ENCODE data around the gene SHH.

SHH gene

DNA sequence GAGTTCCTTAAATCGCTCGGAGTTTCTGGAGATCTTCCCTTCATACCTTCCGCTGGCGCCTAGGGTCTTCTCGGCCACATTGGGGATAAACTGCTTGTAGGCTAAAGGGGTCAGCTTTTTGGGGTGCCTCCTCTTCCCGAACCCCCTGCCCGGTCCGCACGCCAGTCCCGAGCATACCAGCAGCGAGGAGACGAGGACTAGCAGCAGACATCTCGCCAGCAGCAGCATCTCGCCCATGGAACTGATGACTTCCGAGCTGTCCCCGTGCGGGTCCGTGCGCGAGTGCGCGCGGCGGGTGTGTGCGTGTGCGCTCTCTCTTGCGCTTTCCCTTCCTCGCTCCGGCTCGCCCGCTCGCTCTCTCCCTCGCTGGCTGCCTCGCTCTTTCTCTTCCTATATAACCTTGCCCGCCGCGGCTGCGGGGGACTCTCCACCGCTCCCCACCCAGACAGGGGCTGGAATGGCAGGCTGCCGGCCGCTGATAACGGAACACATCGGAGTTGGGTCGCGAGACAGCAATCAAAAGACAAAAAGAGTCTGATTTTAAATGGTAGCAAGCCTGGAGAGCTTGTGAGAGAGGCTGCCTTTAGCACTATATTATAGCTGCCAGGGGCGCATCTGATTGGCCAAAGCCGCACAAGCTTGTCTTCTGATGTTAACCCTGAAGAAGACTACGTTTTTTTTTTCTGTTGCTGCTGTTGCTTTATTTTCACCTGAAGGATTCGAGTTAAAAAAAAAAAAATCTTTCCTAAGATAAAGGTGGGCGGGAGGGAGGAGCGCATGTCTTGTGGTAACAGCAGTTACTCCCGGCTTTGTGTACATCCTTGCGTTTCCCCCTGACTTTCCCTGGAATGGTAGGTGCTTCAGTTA, at the start of gene SHH:
TSS of gene SHH (minus strand) at position 569 of the 867 bp plus-strand sequence. CDS start at position 228, 341 bp downstream.
- DNase-seq (ENCODE audit: low spot score): no peak

DNA sequence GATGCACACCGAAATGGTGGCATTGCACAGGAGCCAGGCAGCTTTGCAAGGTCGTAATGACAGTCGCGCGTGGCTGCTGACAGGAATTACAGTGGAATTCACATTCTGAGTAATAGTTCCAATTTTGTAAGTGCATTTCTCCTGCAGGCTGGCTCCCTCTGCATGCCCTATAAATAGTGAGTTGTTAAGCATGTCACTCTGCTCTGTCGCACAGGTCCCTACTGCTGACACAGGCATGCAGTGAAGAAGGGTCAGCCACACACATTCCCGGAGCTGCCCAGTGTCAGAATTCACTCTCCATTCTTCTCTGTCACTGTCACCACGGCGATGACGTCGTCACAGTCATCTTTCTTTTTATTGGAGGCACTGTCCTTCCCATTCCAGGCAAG, 49.2 kb upstream of the SHH start:
- DNase-seq (ENCODE audit: low spot score): no peak

DNA sequence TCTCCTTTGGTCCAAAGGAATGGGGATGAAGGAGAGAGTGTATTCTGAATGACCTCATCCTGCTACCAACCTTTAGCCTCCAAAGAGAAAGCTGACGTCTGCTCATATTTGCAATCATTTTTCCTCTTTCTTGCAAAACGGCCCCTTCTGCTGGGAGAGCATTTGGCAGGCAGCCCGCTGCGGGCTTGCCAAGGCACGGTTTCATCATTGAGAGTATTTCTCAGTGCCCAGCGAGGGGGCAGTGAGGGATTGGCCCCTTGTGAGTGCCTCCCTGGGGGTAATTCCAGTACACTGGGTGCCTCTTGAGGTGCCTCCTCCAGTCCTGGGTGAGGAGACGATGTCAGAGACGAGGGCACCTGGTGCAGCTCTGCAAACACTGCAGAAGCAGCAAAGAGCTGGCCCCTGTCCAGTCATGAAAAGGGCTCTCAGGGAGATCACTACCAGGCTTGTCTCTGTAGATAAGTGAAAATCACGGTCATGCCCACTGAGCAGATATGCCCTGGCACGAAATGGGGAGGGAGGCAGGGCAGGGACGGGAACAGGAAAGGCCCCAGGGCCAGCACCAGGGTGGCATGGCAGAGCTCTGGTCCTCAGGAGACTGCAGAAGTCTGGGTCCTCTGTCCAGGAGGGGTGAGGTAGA, 48.7 kb upstream of the SHH start:
- DNase-seq (ENCODE audit: low spot score): peak; percentile 71

DNA sequence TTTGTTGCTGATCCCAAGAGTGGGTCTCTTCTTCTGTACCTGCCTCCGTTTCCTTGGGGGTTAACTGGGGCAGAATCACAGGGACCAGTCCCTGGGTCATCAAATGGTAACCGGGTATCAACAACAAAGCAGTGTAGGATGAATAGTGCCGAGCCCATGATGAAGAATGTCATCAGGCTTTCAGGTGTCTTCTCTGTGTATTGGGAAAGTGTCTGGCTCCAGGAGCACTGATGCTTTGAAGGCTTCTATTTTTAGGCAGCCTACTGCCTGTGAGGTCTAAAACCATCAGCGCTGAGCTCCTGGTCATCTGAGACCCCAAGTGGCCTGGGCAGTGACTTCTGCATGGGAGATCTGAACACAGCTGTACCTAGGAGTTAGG, 48.2 kb upstream of the SHH start:
- no peak for DNase-seq (ENCODE audit: low spot score)

DNA sequence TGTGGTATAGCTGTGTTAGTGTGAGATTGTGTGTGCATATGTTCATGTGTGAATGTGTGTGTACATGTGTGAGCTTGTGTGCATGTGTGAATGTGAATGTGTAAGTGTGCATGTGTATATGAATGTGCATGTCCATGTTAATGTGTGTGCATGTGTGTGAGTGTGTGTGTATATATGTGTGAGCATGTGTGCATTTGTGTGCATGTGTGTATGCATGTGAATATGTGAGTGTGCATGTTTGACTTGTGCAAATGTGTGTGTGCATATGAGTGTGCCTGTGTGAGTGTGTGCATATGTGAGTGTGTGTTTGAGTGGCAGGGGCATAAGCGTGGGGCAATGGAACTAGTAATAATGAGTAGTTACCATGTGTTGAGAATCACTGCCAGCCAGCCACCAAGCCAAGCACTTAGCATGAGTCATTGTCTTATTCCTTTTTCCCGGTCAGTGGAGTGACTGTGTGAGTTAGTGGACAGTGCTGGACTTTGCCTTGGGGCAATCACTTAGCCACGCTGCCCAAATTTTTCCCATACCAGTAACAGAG, 46.3 kb upstream of the SHH start:
- DNase-seq (ENCODE audit: low spot score): no peak

DNA sequence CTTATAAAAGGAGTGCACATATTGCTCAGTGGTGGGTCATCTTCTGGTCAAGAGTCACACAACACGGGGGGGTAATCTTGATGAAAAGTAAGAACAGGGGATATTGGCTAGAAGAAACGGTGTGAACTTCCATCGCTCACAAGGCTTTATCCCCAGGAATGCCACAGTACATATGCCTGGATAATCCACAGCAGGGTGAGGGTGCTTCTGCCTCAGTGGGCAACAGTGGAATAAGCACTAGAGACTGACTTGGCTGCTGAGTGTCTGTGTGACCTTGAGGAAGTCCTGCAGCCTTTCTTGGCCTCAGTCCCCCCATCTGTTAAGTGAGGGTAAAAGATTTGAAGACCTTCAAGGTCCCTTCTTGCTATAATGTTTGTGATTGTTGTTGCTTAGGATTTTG, 44.9 kb upstream of the SHH start:
- no peak for DNase-seq (ENCODE audit: low spot score)

DNA sequence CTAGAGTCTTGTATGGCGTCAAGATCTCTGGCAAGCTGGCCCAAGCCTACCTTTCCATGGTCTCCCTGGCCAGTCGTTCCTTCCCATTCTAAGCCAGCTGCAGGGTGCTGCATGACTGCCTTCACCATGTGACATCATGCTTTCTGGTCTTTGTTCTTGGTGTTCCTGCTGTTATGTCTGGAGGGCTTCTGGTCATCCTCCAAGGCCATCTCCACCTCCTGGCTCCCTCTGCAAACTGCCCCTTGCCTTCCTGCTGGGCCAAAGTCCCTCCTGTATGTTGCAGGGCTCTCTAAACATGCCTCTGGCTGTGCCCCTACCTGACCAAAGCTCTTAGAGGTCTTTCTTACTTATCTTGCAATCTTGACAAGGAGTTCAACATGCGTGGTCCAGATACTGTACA, 44.4 kb upstream of the SHH start:
- no peak for DNase-seq (ENCODE audit: low spot score)

DNA sequence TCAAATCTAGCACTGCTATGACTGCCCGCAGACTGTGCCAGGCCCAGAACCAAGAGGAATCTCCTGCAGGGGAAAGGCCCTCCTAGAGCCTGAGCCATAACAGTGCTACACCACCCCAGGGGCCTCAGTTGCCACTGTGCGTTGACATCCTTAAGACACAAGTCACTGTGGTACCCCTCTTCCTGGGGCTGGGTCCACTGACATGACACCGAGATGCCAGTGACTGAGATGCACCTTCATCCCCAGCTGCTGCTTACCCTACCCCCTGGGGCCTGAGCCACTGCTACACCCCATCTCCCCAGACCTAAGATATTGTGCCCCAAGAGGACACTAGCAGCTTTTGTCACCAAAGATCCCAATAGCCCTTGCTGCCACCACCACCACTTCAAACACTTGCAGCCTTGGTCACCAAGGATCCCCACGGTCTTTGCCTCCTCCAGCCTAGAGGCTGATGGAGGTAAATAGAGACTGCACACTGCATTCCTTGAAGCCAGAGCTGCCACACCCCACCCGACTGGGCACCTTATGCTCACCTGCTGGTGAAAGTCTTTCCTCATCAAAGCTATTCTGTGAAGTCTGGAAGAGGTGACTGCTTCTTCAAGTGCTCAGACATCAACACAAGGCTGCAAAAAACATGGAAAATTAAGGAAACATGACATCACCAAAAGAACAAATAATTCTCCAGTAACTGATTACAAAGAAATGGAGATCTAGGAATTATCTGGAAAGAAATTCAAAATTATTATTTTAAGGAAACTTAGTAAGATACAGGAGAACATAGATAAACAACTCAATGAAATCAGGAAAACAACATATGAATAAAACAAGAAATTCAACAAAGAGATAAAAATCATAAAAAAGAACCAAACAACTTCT, 40.4 kb upstream of the SHH start:
- no peak for DNase-seq (ENCODE audit: low spot score)

DNA sequence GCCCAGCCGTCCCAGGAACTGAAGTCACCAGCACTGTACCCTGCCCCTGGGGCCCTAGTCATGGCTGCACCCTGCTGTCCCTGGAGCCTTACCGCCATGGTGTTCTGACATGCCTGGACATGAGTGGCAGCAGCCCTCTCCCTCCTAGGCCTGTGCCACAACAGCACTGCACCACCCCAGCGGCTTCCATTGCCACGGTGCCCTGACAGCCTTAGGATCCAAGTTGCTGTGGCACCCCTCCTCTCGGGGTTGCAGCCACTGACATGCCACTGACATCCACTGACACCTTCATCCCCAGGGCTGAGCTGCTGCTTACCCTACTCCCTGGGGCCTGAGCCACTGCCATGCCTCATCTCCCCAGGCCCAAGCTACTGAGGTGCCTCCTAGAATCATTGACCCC, 39.6 kb upstream of the SHH start:
- DNase-seq (ENCODE audit: low spot score): no peak

DNA sequence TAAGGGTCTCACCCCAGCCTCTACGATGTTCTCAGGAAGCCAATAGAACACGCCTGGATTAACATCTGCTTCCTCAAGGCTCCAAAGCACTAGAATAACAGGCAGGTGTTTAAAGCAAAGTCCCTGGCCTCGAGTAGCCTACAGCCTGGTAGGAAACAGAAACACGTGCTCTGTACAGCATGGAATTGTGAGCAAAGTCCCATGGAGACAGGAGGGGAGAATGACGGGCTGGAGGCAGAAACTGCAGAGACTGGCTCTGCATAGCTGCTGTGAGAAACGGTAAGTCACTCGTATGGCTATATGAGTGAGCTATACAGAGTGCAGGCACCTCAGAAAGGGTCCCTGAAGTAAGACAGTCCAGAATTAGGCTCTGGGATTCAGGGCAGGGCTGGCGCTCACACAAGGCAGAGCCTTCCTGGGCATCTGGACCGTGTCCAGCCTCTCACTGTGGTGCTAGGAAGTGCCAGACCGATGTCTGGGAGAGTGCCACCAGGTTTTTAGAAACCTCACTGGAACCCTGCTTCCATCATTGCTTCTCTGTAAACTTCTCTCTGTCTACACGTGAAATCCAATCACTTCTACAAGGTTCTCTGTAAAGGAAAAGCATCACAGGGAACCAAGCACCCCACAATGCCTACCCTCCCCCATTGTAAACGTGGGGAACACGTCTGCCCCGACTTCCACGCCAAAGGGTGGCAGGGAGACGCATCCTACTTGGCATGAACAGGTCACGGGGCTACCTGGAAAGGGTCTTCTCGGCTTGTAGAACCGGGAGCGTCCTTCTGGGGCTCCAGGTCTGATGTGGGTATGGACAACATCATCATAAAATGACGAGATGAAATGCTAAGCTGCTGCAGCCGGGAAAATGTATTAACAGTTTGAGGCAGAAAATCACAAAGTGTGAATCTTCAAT, 38.8 kb upstream of the SHH start:
- peak; percentile 19 for DNase-seq (ENCODE audit: low spot score)

DNA sequence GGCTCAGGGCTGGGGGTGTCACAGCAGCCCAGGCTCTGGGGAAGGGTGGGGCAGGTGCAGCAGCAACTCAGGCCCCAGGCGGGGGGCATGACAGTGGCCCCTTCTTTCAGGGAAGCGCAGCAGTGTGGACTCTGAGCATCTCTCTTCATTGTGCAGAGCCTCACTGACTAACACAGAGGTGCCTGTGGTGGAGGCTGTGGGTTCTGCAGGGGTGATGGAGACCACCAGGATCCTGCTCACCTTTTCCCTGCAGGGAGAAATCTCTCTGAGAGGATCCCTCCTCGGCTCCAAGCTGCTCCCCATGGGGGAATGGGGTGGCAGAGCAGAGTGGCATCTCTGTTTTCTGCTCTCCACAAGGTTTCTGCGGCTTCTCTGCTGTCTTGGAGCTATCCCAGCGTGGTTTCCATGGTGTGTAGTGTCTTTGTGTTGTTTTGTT, 37.8 kb upstream of the SHH start:
- no peak for DNase-seq (ENCODE audit: low spot score)

DNA sequence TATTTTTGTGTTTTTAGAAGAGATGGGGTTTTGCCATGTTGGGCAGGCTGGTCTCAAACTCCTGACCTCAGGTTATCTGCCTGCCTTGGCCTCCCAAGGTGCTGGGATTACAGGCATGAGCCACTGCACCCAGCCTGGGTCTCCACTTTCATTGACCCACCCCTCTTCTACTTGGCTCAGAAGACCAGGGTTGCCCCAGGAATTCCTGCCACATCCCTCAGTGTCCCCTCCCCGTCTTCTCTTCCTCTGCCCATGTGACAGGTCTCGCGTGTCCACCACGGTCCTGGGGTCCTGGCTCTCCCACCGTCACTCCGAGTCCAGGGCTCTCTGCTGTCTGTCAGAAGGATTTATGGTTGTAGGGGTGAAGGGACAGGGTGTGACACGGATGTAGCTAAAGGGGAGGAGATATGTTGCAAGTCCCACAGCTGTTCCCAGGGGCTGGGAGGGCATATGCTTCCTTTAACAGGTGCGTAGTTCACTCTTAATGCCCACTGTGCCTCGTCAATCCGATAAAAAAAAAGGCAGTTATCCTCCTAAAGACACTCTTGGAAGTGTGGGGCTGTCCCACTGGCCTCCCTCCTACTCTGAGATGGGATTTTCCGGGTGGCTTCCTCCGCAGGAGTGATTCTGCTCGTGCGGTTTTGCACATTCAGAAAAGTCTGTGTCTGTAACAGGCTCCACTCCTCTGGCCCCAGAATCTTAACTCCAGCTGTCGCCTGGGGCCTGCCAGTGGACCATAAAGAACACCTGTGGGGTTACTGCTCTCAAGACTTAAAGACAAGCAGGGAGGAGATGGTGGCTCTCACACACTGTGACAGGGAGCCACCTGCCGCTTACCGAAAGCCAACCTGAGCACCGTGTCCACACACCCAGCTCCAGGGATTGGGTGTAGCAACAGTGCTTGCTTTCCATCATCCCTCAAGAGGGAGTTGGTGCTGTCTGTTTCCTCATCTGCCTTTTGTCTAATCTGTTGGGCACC, 36.7 kb upstream of the SHH start:
- no peak for DNase-seq (ENCODE audit: low spot score)

DNA sequence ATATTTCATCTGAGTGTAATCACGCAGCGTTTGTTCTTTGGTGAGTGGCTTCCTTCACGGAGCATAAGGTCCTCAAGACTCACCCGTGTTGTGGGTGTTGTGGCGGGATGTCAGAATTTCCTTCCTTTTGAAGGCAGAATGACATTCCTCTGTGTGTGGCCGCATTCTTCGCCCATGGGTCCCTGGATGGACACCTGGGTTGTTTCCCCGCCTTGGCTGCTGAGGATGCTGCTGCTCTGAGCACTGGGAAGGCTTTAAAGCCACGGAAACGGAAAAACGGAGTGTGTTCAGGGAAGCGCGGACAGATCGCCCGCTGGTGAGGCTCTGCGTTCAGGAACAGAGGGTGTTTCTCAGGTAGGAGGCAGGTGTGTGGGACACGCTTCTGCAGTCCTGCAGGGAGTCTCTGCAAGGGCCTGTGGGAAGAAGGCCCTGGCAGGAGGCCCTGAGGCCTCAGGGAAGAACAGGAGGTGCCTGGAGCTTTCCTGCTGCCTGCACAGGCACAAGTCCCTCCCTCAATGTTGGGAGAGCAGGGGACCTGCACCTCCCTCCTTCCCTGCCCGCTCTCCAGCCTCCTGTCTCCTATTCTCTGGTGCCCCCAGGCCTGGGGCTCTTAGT, 35.7 kb upstream of the SHH start:
- no peak for DNase-seq (ENCODE audit: low spot score)

DNA sequence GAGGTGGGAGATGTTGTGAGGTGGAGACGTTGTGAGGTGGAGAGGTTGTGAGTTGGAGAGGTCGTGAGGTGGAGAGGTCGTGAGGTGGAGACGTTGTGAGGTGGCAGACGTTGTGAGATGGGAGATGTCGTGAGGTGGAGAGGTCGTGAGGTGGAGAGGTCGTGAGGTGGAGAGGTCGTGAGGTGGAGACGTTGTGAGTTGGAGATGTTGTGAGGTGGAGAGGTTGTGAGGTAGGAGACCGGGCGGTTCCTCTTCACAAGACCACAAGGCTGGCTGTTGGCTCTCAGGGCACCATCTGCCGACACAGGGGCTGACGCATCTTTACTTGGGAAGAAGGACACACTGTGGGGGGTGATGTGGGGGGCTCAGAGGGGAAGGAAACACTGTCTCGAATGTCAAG, 34.7 kb upstream of the SHH start:
- no peak for DNase-seq (ENCODE audit: low spot score)

DNA sequence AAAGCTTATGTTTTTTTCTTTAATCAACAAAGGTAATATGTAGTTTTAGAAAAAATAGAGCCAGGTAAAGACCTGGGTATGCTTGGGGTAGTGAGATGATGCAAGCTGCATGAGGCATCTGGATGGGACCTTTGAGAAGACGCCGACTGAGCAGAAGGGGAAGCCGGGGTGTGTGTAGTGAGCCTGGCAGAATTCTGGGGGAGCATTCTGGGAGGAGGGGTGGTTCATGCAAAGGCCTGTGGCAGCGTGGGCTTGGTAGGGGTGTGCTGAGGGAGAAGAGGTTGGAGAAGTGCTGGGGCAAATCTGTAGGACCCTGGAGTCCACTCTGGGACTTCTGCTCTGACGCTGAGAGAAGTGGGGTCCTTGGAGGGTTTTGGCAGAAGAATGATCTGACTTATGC, 33.9 kb upstream of the SHH start:
- DNase-seq (ENCODE audit: low spot score): no peak

DNA sequence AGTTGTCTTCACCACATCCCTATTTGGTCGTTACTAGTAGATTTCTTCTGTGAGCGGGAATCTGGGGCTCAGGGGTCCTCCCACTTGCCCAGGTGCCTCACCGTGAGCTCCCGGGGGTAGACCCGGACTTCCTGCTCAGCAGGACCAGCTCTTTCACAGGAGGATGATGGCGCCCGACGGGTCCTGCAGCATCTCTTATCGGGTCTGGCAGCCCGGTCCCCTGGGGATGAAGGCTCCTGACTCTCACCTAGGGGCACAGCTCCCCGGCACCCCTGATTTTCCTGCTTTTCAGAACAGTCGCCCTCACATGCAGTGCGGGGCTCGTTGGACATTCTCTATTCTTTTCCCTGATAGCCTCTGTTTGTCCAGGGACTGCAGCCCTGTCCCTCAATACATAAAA, 33.0 kb upstream of the SHH start:
- DNase-seq (ENCODE audit: low spot score): no peak

DNA sequence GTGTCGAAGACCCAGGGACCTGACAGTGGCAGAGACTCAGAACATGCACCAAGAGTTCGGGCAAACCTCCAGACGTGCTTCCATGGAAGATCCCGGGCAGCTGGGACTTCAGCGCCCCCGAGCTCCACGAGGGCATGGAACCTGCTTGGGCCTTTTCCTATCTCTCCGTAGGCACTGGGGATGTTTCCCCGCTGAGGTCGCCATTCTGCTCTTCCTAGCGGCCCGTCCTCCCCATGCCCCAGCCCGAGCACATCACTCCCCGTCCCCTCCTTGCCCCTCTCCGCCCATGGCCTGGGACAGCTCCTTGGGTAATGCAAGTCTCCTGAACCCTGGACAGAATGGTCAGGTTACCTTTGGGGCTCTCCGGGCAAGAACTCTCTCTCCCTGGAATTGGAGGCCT, 32.3 kb upstream of the SHH start:
- no peak for DNase-seq (ENCODE audit: low spot score)

DNA sequence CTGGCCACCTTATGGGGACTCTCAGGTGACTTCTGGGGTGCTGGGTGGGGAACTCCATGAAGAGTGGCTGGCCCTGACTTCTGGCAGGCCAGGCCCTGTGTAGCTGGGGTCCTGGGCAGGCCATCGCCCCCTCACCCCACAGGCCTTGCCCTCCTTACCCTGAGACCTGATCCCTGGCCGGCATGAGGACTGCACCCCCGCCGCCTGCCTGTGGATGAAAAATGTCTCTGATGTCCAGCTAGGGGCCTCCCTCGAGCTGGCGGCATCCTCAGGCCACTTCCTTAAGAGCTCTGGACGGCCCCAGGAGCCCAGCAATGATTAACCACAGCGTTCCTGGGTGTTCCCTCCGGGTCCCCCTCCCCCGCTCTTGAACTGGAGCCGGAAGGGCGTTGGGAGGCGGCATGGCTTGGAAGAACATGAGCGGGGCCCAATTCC, 31.8 kb upstream of the SHH start:
- no peak for DNase-seq (ENCODE audit: low spot score)

DNA sequence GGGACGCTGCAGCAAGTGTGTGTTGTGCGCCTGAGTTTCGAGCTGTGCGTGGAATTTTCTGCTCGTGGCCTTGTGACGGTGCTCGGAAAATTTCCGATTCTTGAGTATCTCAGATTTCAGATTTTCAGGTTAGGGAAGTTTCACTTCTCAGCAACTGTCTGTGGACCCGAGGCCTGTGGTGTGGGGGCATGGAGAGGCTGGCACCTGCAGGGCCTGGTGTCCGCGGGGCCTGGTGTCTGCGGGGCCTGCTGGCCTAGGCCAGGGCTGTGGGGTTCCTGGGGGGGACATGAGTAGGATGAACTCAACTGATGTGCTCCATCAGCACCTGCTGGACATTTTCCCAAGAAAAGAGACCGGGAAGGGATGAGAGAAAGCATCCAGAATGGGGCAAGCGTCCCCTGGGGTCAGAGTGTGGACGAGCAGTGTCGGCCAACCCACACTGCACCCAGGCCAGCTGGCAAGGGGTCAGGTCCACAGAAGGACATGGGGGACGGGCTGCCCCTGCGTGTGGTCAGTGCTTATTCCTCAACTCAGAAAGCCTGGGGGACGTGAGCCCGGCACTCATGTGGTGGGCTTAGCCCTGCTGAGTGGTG, 31.3 kb upstream of the SHH start:
- no peak for DNase-seq (ENCODE audit: low spot score)

All from cerebellar cortex (tissue), 1 donor.